A549 (cell line): ENCODE results near the gene CEP128. TPM values are rescaled to one million over a fixed set of nuclear protein-coding genes. Genes with fewer than 3 reads are reported as not detected.

ENCODE experiments used
- ATAC-seq, 2 experiments: fragments of 200-7000 bp in 1 of 2; fragments of >200 bp in 1 of 2; cut with Nextera tagmentation in 1 of 2; cut with Tn5 transposase in 1 of 2; 3 replicates each; pipeline versions ENCODE4 v1.8.0 to v1.9.1; 2018 to 2020; ENCODE audit warnings: mild to moderate bottlenecking in 1 of 2, moderate library complexity in 1 of 2
- CTCF ChIA-PET: fragments of 300-600 bp; sonication (Branson Sonifier 250); formaldehyde crosslinking; extraction: SDS; loops from one replicate; lab custom pipeline; 2021; ENCODE audit warnings: antibody characterized with exemption, inconsistent platforms; lab: Yijun Ruan, JAX
- POLR2A ChIA-PET: fragments of 350-600 bp; formaldehyde crosslinking; extraction: SDS; loops from one replicate; lab custom pipeline; 2021; ENCODE audit warnings: antibody characterized with exemption, inconsistent platforms; lab: Yijun Ruan, JAX
- DNase-seq, 2 experiments: peaks; one replicate each; pipeline versions ENCODE4 v3.0.0 to v3.0.0-alpha.2; 2011 to 2016; ENCODE audit warnings: low read depth in 1 of 2, low spot score in 1 of 2
- FAIRE-seq: peaks from 2 replicates; lab custom pipeline; 2011; peaks lifted over from hg19 to GRCh38; lab: Jason Lieb, UNC
- H3K27ac ChIP-seq, 2 experiments: fragments of >200 bp; sonication (Bioruptor Twin); formaldehyde crosslinking; 3 replicates each; pipeline ENCODE4 v1.5.1; 2016 to 2017
- H3K4me1 ChIP-seq: fragments of >200 bp; sonication (Bioruptor Twin); formaldehyde crosslinking; 3 replicates; pipeline ENCODE4 v1.6.1; 2016
- H3K4me2 ChIP-seq: fragments of >200 bp; sonication (Bioruptor Twin); formaldehyde crosslinking; 3 replicates; pipeline ENCODE4 v1.6.1; 2016
- H3K4me3 ChIP-seq: fragments of >200 bp; sonication (Bioruptor Twin); formaldehyde crosslinking; 3 replicates; pipeline ENCODE4 v1.5.1; 2016
- H3K9me3 ChIP-seq: fragments of >200 bp; sonication (Bioruptor Twin); formaldehyde crosslinking; 3 replicates; pipeline ENCODE4 v1.6.1; 2016
- CBX2 ChIP-seq: fragments of 200-600 bp; sonication (generic); IDR thresholded peaks from 2 replicates; pipeline ENCODE4 v1.6.1; 2016; ENCODE audit warnings: low read depth, mild to moderate bottlenecking, borderline replicate concordance
- CBX8 ChIP-seq: fragments of 200-600 bp; sonication (generic); IDR thresholded peaks from 2 replicates; pipeline ENCODE4 v1.6.1; 2016
- CEBPB ChIP-seq, 2 experiments: fragments of >200 bp in 1 of 2; sonication (Bioruptor Twin) in 1 of 2; formaldehyde crosslinking in 1 of 2; IDR thresholded peaks; 2 replicates each; pipeline ENCODE4 v1.6.1; 2012 to 2016
- CHD4 ChIP-seq: fragments of 200-600 bp; sonication (generic); IDR thresholded peaks from 2 replicates; pipeline ENCODE4 v1.6.1; 2016; ENCODE audit warnings: antibody characterized with exemption, mild to moderate bottlenecking, borderline replicate concordance
- EHF ChIP-seq: fragments of 250-450 bp; sonication (Bioruptor Pico); IDR thresholded peaks from 2 replicates; pipeline ENCODE4 v1.5.0; 2020; ENCODE audit warnings: mild to moderate bottlenecking
- EHMT2 ChIP-seq: fragments of 200-600 bp; sonication (generic); IDR thresholded peaks from 2 replicates; pipeline ENCODE4 v1.6.1; 2016; ENCODE audit warnings: antibody characterized with exemption, low read depth, mild to moderate bottlenecking, moderate library complexity
- ELK1 ChIP-seq: fragments of 150-350 bp; IDR thresholded peaks from 2 replicates; pipeline ENCODE4 v1.6.1; 2014; ENCODE audit warnings: low read depth, mild to moderate bottlenecking, low read length
- EP300 ChIP-seq, 2 experiments: fragments of >200 bp; sonication (Bioruptor Twin); formaldehyde crosslinking; IDR thresholded peaks; 2 replicates in 1 of 2; 3 replicates in 1 of 2; pipeline ENCODE4 v1.6.1; 2016 to 2017
- FOSB ChIP-seq: fragments of 250-450 bp; sonication (Bioruptor Pico); IDR thresholded peaks from 2 replicates; pipeline ENCODE4 v1.5.0; 2020; ENCODE audit warnings: mild to moderate bottlenecking, moderate library complexity
- HEYL ChIP-seq: fragments of 250-450 bp; sonication (Bioruptor Pico); IDR thresholded peaks from 2 replicates; pipeline ENCODE4 v1.8.0; 2021; ENCODE audit warnings: mild to moderate bottlenecking, moderate library complexity
- HMGXB4 ChIP-seq: fragments of 250-450 bp; sonication (Bioruptor Pico); IDR thresholded peaks from 2 replicates; pipeline ENCODE4 v1.5.0; 2021; ENCODE audit warnings: mild to moderate bottlenecking, moderate library complexity, borderline replicate concordance
- HOXA7 ChIP-seq: fragments of 250-450 bp; sonication (Bioruptor Pico); IDR thresholded peaks from 2 replicates; pipeline ENCODE4 v1.5.0; 2020; ENCODE audit warnings: mild to moderate bottlenecking, moderate library complexity
- HOXB13 ChIP-seq: fragments of 250-450 bp; sonication (Bioruptor Pico); IDR thresholded peaks from 2 replicates; pipeline ENCODE4 v1.5.0; 2020; ENCODE audit warnings: low read depth, mild to moderate bottlenecking, moderate library complexity
- HOXB5 ChIP-seq: fragments of 250-450 bp; sonication (Bioruptor Pico); IDR thresholded peaks from 2 replicates; pipeline ENCODE4 v1.5.0; 2020; ENCODE audit warnings: mild to moderate bottlenecking, moderate library complexity
- JUNB ChIP-seq: fragments of >200 bp; sonication (Bioruptor Twin); formaldehyde crosslinking; IDR thresholded peaks from 2 replicates; pipeline ENCODE4 v1.6.1; 2016
- KDM1A ChIP-seq: fragments of 200-600 bp; sonication (generic); IDR thresholded peaks from 2 replicates; pipeline ENCODE4 v1.6.1; 2016; ENCODE audit warnings: low read depth, mild to moderate bottlenecking
- KDM5A ChIP-seq: fragments of 200-600 bp; sonication (generic); IDR thresholded peaks from 2 replicates; pipeline ENCODE4 v1.6.1; 2016; ENCODE audit warnings: antibody characterized with exemption, mild to moderate bottlenecking
- MAFK ChIP-seq: fragments of 450-650 bp; IDR thresholded peaks from 2 replicates; pipeline ENCODE4 v1.6.1; 2014; ENCODE audit not compliant: partially characterized antibody
- MAX ChIP-seq: IDR thresholded peaks from 2 replicates; pipeline ENCODE4 v1.6.1; 2012
- MAZ ChIP-seq: fragments of 150-350 bp; IDR thresholded peaks from 2 replicates; pipeline ENCODE4 v1.6.1; 2014; ENCODE audit warnings: antibody characterized with exemption, low read depth, low read length, borderline replicate concordance
- POLR2A ChIP-seq: IDR thresholded peaks from 2 replicates; pipeline ENCODE4 v1.6.1; 2012; ENCODE audit warnings: mild to moderate bottlenecking, low read length
- RCOR1 ChIP-seq: fragments of 150-350 bp; IDR thresholded peaks from 2 replicates; pipeline ENCODE4 v1.6.1; 2014; ENCODE audit warnings: antibody characterized with exemption, low read length, low read depth
- RNF2 ChIP-seq: fragments of 200-600 bp; sonication (generic); IDR thresholded peaks from 2 replicates; pipeline ENCODE4 v1.6.1; 2016; ENCODE audit warnings: low read depth, mild to moderate bottlenecking, antibody characterized with exemption, moderate library complexity, borderline replicate concordance
- SREBF2 ChIP-seq: fragments of 450-650 bp; IDR thresholded peaks from 2 replicates; pipeline ENCODE4 v1.6.1; 2014; ENCODE audit warnings: mild to moderate bottlenecking, moderate library complexity
- TP53 ChIP-seq: fragments of 250-450 bp; sonication (Bioruptor Pico); IDR thresholded peaks from 2 replicates; pipeline ENCODE4 v1.5.0; 2021; ENCODE audit warnings: mild to moderate bottlenecking, moderate library complexity
- ZC3H11A ChIP-seq: fragments of 450-650 bp; IDR thresholded peaks from 2 replicates; pipeline ENCODE4 v1.6.1; 2014; ENCODE audit warnings: antibody characterized with exemption, mild to moderate bottlenecking
- ZNF302 ChIP-seq: fragments of 250-450 bp; sonication (Bioruptor Pico); IDR thresholded peaks from 2 replicates; pipeline ENCODE4 v1.9.0; 2021; ENCODE audit warnings: inconsistent platforms, mild to moderate bottlenecking, moderate library complexity
- WGBS: methylation state at CpG from one replicate; pipeline ENCODE4 v1.1.6; 2017; ENCODE audit errors: missing lambda C conversion rate; 5-methylcytosine and 5-hydroxymethylcytosine counted together
- polyA plus RNA-seq, 4 experiments: library from polyadenylated mRNA; depleted of rRNA in 3 of 4; stranded (reverse); fragments of >200 nt; fragmentation: RNase III in 1 of 4; extraction: RNeasy Plus Mini Kit Qiagen cat#74134 plus additional on column Dnase treatment in 1 of 4; gene quantifications; 2 replicates in 3 of 4; 3 replicates in 1 of 4; pipeline ENCODE4 v1.2.3, GENCODE V29; 2011 to 2017

The CEP128 gene
- polyA plus RNA-seq, 2 of the 4 experiments (the other 2 are of a cell fraction), result 5.8 to 7.0 TPM

- TF ChIP-seq KDM5A, result no peak
- TF ChIP-seq HOXB5 (CRISPR knock-in tag), result no peak
- no peak for TF ChIP-seq ZC3H11A
- no peak for TF ChIP-seq EHF (CRISPR knock-in tag)
- TF ChIP-seq FOSB (CRISPR knock-in tag), result no peak
- TF ChIP-seq SREBF2, result no peak
- no peak for TF ChIP-seq CBX8
- no peak for TF ChIP-seq POLR2A
- TF ChIP-seq, all 56 proteins: peak for 0
Observed at GRCh38 chr14:80948291-80948690, 6.8 kb upstream of the CEP128 start (continued).

GRCh38 chr14:80946797-80947196 lies 5.3 kb upstream of the CEP128 start:
- ChIA-PET POLR2A (no interaction called here), CTCF (interaction anchor here (1.3 kb wide), 1 partner anchor 9 kb away, joined by 4 read pairs; the partner anchor contains the start of gene TSHR)
- 10% methylated on average over 4 of the region's 4 CpGs for WGBS
- FAIRE-seq (no peak), DNase-seq (no peak), ATAC-seq (no peak)
- Histone ChIP-seq H3K4me1 (peaks cover 5% of the 10 kb centered on the region; the same call in 1 of the 3 replicates), H3K4me2 (no peak overlapping the region), H3K4me3 (no peak overlapping the region), H3K27ac (no peak overlapping the region), H3K9me3 (no peaks in the 10 kb centered on the region; the same call in 2 of the 3 replicates)
- TF ChIP-seq EP300 (IDR thresholded peaks at IDR 0.05), result no peak
- no peak for TF ChIP-seq MAZ
- TF ChIP-seq TP53 (CRISPR knock-in tag), result no peak
- no peak for TF ChIP-seq HOXB13 (CRISPR knock-in tag)
- no peak for TF ChIP-seq MAX
- TF ChIP-seq RNF2, result no peak
- no peak for TF ChIP-seq RCOR1
- no peak for TF ChIP-seq HEYL (CRISPR knock-in tag)
- TF ChIP-seq CEBPB (IDR thresholded peaks at IDR 0.05), result no peak
- TF ChIP-seq EHMT2, result no peak
- no peak for TF ChIP-seq CBX8
- no peak for TF ChIP-seq HOXA7
- no peak for TF ChIP-seq KDM5A
- TF ChIP-seq HOXB5 (CRISPR knock-in tag), result no peak
- no peak for TF ChIP-seq MAFK
- no peak for TF ChIP-seq ZNF302
- TF ChIP-seq ZC3H11A, result no peak
- TF ChIP-seq HMGXB4, result no peak

GRCh38 chr14:80946187-80946586 lies 4.6 kb upstream of the CEP128 start:
- H3K9me3 ChIP-seq, result no peaks in the 10 kb centered on the region; the same call in 2 of the 3 replicates
- H3K4me2 ChIP-seq, result no peak overlapping the region
- H3K4me3 ChIP-seq, result no peak overlapping the region
- WGBS, result 83% methylated on average over 1 of the region's 1 CpG
- H3K4me1 ChIP-seq, result peaks cover 5% of the 10 kb centered on the region; the same call in 1 of the 3 replicates
- DNase-seq, result no peak
- no peak for FAIRE-seq
- CTCF ChIA-PET, result interaction anchor here (1.3 kb wide), 1 partner anchor 9 kb away, joined by 4 read pairs; the partner anchor contains the start of gene TSHR
- TF ChIP-seq ELK1, result no peak
- TF ChIP-seq CBX2, result no peak
- TF ChIP-seq JUNB, result no peak
- TF ChIP-seq KDM1A, result no peak
- no peak for TF ChIP-seq CHD4
- TF ChIP-seq, all 56 proteins: peak for 0
- ATAC-seq, result no peak
- POLR2A ChIA-PET, result no interaction called here
- no peak overlapping the region for H3K27ac ChIP-seq
